MCF 10A (cell line): Measurements from ENCODE around the gene C14orf132. TPM values are rescaled to one million over a fixed set of nuclear protein-coding genes. Genes with fewer than 3 reads are reported as not detected.

Experiments
- BruUV-seq: library from RNA; stranded (reverse); fragments of 400-500 nt; replicated peaks from 2 replicates; lab custom pipeline; 2021; lab: Mats Ljungman, UMichigan
- CTCF ChIA-PET: fragments of 300-600 bp; sonication (Branson Sonifier 250); formaldehyde crosslinking; extraction: SDS; loops from one replicate; lab custom pipeline; 2021; ENCODE audit warnings: antibody characterized with exemption, inconsistent platforms; lab: Yijun Ruan, JAX
- POLR2A ChIA-PET: fragments of 300-600, 350-650 bp; sonication (Branson Sonifier 250); formaldehyde crosslinking; extraction: SDS; loops from one replicate; lab custom pipeline; 2020; ENCODE audit warnings: antibody characterized with exemption, inconsistent platforms; lab: Yijun Ruan, JAX
- DNase-seq: peaks from one replicate; pipeline ENCODE4 v3.0.0-alpha.2; 2018; ENCODE audit not compliant: unreplicated experiment
- H3K27ac Mint-ChIP-seq: one replicate; pipeline ENCODE4 v1.8.0; 2022; ENCODE audit warnings: mild to moderate bottlenecking, low read depth, mixed read lengths; ENCODE audit not compliant: unreplicated experiment
- H3K27me3 Mint-ChIP-seq: one replicate; pipeline ENCODE4 v1.8.0; 2022; ENCODE audit warnings: mixed read lengths; ENCODE audit not compliant: insufficient read depth, unreplicated experiment
- H3K36me3 Mint-ChIP-seq: one replicate; pipeline ENCODE4 v1.8.0; 2022; ENCODE audit warnings: mild to moderate bottlenecking, moderate library complexity, mixed read lengths; ENCODE audit not compliant: insufficient read depth, unreplicated experiment
- H3K4me1 Mint-ChIP-seq: one replicate; pipeline ENCODE4 v1.8.0; 2022; ENCODE audit warnings: mixed read lengths; ENCODE audit not compliant: insufficient read depth, unreplicated experiment
- H3K4me3 Mint-ChIP-seq: one replicate; pipeline ENCODE4 v1.8.0; 2022; ENCODE audit warnings: mild to moderate bottlenecking, moderate library complexity, mixed read lengths; ENCODE audit not compliant: unreplicated experiment
- H3K9me3 Mint-ChIP-seq: one replicate; pipeline ENCODE4 v1.8.0; 2022; ENCODE audit warnings: mixed read lengths; ENCODE audit not compliant: unreplicated experiment
- intact Hi-C: fragments of 100-400 bp; cut with micrococcal nuclease; formaldehyde crosslinking; loops from 2 replicates; pipeline ENCODE4 v1.14.1; 2022
- total RNA-seq: library from RNA; stranded (reverse); gene quantifications from 2 replicates; pipeline ENCODE4 v1.2.3, GENCODE V29; 2022
- TF ChIP-seq, protein P1 (sequence below): fragments of 200-600 bp; IDR thresholded peaks from one replicate; pipeline ENCODE4 v1.8.0; 2022; ENCODE audit warnings: antibody characterized with exemption, mild to moderate bottlenecking; ENCODE audit not compliant: unreplicated experiment

Gene C14orf132
- total RNA-seq, 1 experiment from 2014 or later = not detected

DNA sequence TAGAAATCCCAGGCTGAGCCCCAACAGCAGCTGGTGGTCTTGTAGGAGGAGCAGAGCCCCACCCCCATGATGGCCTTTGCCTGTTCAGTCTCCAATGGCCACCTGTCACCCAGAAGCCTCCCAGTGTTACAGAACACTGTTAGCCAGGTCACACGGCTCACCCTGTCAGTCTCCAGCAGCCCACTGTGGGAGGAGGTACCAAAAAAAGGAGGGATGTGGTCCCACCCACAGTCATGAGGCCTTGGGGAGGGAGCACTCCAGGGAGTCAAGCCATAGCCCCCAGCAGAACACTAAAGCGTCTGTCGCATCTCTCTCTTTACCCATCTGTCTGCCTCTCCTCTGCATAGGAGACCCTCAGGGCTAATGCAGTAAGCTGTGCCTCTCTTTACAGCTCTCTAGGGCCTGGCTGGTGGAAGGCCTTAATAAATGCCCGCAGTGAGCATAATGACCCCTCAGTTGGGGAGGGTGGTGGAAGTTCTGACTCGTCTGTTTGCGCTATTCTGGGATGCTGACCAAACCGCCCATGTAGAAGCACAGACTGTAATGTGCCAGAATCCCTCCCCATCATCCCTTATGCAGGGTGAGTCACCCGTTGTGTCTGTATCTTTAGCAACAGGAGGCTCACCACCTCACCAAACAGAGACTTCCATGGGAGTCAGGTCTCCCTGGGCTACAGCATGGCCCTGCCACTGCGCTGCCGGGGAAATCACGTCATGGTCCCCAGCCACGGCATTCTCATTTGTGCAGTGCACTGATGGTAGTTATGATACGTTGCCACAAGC, 14.6 kb downstream of the C14orf132 start:
- Mint-ChIP-seq H3K27me3 (peaks cover 26% of the 10 kb centered on the region), H3K36me3 (no peaks in the 10 kb centered on the region), H3K4me3 (no peak overlapping the region), H3K4me1 (peaks cover 5% of the 10 kb centered on the region), H3K9me3 (no peaks in the 10 kb centered on the region), H3K27ac (no peak overlapping the region)
- BruUV-seq = no TSS peak
- DNase-seq = peak; percentile 57
- intact Hi-C loops = no loop called here
- TF ChIP-seq, protein P1, sequence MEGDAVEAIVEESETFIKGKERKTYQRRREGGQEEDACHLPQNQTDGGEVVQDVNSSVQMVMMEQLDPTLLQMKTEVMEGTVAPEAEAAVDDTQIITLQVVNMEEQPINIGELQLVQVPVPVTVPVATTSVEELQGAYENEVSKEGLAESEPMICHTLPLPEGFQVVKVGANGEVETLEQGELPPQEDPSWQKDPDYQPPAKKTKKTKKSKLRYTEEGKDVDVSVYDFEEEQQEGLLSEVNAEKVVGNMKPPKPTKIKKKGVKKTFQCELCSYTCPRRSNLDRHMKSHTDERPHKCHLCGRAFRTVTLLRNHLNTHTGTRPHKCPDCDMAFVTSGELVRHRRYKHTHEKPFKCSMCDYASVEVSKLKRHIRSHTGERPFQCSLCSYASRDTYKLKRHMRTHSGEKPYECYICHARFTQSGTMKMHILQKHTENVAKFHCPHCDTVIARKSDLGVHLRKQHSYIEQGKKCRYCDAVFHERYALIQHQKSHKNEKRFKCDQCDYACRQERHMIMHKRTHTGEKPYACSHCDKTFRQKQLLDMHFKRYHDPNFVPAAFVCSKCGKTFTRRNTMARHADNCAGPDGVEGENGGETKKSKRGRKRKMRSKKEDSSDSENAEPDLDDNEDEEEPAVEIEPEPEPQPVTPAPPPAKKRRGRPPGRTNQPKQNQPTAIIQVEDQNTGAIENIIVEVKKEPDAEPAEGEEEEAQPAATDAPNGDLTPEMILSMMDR = no peak
- ChIA-PET CTCF (interaction anchor here (0.7 to 3.2 kb wide), 2 partner anchors 45 to 1559 kb away, joined by 3 to 16 read pairs; no protein-coding TSS in a partner anchor), POLR2A (no interaction called here)

- POLR2A ChIA-PET = no interaction called here
- TF ChIP-seq, protein P1 = no peak
- peaks cover 5% of the 10 kb centered on the region for H3K4me1 Mint-ChIP-seq
- H3K36me3 Mint-ChIP-seq = no peaks in the 10 kb centered on the region
- no TSS peak for BruUV-seq
- H3K27ac Mint-ChIP-seq = no peak overlapping the region
- H3K4me3 Mint-ChIP-seq = no peak overlapping the region
- no peak for DNase-seq
- H3K27me3 Mint-ChIP-seq = peaks cover 26% of the 10 kb centered on the region
- intact Hi-C loops = no loop called here
- no peaks in the 10 kb centered on the region for H3K9me3 Mint-ChIP-seq
- CTCF ChIA-PET = interaction anchor here (0.5 to 8.8 kb wide), 5 partner anchors 34 to 356 kb away, joined by 3 to 188 read pairs (median 3); no protein-coding TSS in a partner anchor
These were observed 15.5 kb downstream of the C14orf132 start for GRCh38 chr14:96054661-96055060.

DNA sequence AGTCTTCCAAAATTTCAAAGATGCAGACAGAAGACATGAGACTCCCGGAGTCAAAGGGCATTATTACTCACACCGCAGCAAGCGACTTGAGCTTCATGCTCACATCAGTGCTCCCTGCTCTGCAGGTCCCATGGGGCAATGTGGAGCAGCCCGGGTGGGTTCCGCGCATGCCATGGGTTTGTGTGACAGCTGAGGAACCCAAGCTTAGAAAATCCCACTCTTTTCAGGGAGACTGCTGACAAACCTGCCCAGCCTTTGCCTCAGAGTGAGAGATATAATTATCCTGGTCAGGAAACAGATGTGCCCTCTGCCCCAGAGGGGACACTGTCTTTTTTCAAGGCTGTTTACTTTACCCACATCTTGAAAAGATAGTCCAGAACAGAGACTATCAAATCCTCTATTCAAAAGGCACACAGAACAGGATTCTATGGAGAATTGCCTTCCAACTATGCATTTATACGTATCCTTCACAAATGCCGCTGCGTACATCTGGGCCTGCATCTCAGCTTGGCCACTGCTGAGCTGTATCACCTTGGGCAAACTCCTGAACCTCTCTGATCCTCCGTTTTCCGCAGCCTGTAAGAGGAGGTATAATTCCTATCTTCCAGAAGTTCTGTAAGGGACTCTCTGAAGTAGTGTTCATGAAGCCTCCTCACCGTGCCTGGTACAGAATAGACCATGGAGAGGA, 16.0 kb downstream of the C14orf132 start:
- no TSS peak for BruUV-seq
- POLR2A ChIA-PET = interaction anchor here (1.9 kb wide), 1 partner anchor 43 kb away, joined by 9 read pairs; no protein-coding TSS in a partner anchor
- H3K27ac Mint-ChIP-seq = no peak overlapping the region
- TF ChIP-seq, protein P1 = no peak
- no peak for DNase-seq
- peaks cover 5% of the 10 kb centered on the region for H3K4me1 Mint-ChIP-seq
- no peaks in the 10 kb centered on the region for H3K9me3 Mint-ChIP-seq
- H3K36me3 Mint-ChIP-seq = no peaks in the 10 kb centered on the region
- H3K27me3 Mint-ChIP-seq = peaks cover 25% of the 10 kb centered on the region
- no peak overlapping the region for H3K4me3 Mint-ChIP-seq
- CTCF ChIA-PET = interaction anchor here (0.5 to 8.8 kb wide), 11 partner anchors 15 to 355 kb away, joined by 3 to 188 read pairs (median 6); partner anchors contain the start of gene C14orf132
- intact Hi-C loops = no loop called here
